ENCODE data around the gene CACNA1A.

DNA sequence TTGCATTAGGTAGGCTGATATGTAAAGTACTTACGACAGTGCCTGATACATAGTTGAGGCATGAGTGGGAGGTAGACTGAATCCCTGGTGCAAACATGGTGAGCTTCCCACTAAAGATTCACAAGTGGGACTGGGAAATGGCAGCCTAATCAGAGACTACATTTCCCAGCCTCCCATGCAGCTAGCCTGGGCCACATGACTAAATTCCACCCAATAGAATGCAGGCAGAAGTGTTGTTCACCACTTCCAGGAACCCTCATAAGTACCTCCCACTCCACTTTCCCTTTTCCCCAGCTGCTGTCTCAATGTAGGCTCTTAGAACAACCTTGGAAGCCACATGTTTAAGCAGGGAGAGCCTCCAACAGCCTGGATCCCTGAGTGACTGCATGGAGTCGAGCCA, 104.9 kb downstream of the CACNA1A start:
- TF ChIP-seq, protein P1, sequence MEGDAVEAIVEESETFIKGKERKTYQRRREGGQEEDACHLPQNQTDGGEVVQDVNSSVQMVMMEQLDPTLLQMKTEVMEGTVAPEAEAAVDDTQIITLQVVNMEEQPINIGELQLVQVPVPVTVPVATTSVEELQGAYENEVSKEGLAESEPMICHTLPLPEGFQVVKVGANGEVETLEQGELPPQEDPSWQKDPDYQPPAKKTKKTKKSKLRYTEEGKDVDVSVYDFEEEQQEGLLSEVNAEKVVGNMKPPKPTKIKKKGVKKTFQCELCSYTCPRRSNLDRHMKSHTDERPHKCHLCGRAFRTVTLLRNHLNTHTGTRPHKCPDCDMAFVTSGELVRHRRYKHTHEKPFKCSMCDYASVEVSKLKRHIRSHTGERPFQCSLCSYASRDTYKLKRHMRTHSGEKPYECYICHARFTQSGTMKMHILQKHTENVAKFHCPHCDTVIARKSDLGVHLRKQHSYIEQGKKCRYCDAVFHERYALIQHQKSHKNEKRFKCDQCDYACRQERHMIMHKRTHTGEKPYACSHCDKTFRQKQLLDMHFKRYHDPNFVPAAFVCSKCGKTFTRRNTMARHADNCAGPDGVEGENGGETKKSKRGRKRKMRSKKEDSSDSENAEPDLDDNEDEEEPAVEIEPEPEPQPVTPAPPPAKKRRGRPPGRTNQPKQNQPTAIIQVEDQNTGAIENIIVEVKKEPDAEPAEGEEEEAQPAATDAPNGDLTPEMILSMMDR (conservative IDR thresholded peaks at IDR 0.05; ENCODE audit: low read length), result no peak
- TF ChIP-seq EZH2phosphoT487 (IDR thresholded peaks at IDR 0.05; ENCODE audit: borderline replicate concordance, low read depth, low read length), result no peak
